ENCODE data around the gene DCDC2B.
A peak's percentile ranks its signal among the peaks of the same experiment; 100 is the strongest.

DCDC2B gene

DNA sequence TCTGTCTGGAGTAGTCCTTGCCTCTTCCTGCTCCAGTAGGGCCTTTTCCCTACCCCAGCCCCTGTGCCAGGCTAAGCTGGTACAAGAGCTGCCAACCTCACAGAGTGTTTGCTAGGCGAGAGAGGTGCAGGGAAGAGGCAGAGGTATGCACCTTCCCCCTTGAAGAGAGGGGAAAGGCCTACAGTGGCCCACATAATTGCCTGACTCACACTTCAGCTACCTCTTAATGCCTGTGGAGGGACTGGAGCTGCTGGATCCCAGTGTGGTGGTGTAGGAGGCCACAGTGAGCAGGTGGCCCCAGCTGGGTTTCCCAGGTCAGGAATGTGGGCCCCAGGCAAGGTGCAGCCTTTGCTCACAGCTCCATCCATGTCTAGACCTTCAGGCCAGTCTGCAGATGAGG is 11.8 kb upstream of the DCDC2B start:
- DNase-seq: no peak

DNA sequence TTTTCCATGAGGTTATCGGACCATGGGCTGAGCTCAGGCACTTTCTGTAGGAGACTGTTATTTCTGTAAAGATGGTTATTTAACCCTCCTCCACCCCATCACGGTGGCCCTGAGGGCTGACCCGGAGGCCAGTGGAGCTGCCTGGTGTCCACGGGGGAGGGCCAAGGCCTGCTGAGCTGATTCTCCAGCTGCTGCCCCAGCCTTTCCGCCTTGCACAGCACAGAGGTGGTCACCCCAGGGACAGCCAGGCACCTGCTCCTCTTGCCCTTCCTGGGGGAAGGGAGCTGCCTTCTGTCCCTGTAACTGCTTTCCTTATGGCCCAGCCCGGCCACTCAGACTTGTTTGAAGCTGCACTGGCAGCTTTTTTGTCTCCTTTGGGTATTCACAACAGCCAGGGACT is 11.1 kb upstream of the DCDC2B start:
- no peak for DNase-seq

GRCh38 chr1:32198237-32199042 is 10.4 kb upstream of the DCDC2B start:
- no peak for DNase-seq

- no peak for DNase-seq
Measured at GRCh38 chr1:32199043-32199716, 9.7 kb upstream of the DCDC2B start.

DNA sequence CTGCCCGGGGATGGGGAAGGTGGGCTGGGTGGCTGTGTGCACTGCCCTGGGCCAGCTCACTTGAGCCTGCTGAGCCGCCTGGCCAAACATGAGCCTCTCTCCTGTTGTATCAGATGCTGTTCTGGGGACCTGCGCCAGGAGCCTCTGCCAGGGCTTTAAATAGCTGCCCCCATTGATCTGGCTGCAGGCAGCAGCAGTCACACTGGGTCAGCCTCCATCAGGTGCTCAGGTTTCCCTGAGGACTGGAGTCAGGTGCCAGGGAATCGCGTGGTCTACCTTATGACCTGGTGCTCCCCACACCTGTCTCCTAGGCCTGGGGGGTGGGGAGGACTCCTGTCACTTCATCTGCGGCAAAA is 9.2 kb upstream of the DCDC2B start:
- DNase-seq: no peak

- peak; percentile 50 for DNase-seq
Measured at GRCh38 chr1:32200226-32201010, 8.5 kb upstream of the DCDC2B start, which contains the start of gene CCDC28B. Gene CCDC28B, plus strand, starts transcription at chr1:32200595. Its CDS starts 1,341 bp downstream, at chr1:32201936.

DNA sequence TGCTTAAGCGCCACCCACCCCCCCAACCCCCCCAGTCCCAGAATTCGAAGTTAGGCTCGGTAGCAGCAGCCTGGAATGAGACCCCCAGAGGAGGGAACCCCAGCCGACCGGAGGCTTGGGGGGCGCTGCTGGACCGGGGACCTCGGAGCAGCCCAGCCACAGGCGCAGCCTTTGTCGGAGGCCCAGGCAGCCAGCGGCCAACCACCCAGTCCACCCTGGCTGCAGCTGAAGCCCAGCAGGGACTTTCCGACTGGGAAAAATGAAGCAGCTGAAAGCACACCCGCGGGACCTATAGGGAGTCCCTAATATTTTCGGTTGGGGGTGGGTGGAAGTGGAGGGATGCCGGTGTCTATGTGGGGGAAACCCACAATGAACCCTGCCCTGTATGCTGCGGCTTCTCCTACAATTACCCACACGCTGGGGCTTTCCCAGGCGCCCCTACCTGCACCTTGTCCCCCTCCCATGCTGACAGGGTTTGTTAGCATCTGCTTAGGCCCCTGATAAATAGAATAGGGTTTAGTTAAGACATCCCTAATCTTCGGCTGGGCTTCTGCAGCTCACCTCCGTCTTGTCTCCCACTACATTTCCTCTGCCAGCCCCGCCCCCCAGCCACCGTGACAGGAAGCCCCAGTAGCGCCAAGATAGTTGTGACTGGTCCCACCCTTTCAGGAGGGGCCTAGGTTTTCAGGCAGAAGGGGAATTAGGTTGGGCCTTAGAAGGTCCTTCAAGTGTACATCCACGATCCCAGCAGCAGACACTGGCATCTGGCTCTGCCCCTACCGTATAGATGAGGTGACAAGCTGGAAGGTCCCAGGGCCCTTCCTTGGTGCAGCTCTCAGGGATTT is 7.7 kb upstream of the DCDC2B start:
- DNase-seq: no peak

DNA sequence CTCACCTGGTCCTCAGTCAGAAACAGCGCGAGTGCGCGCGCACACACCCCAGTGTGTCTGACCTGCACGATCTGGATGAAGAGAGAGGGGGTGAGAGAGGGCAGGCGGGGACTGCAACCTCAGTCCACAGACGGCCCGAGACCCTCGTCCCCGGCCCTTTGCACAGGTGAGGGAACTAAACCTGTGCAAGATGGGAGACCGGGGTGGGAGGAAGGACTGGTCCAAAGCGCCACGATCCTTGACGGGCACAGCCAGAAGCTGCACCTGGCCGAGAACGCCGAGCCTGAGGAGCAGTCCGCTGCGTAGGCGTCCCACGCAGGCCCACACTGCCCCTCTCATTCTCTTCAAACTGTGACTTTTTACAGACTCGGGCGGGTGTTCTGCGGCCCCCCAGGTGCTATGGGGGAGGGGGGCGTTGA is 3.9 kb upstream of the DCDC2B start:
- DNase-seq: no peak

GRCh38 chr1:32205401-32206370 is 3.2 kb upstream of the DCDC2B start, which contains the start of gene IQCC:
Gene IQCC, plus strand, starts transcription at chr1:32205671. Its CDS starts 11 bp downstream, at chr1:32205682.
- DNase-seq: peak; percentile 50

GRCh38 chr1:32208469-32208868 is 420 bp upstream of the DCDC2B start:
- no peak for DNase-seq

GRCh38 chr1:32215629-32216480 is 7.0 kb downstream of the DCDC2B start:
- peak; percentile 55 for DNase-seq

- DNase-seq: no peak
Measured at GRCh38 chr1:32216566-32216965, 7.7 kb downstream of the DCDC2B start.

DNA sequence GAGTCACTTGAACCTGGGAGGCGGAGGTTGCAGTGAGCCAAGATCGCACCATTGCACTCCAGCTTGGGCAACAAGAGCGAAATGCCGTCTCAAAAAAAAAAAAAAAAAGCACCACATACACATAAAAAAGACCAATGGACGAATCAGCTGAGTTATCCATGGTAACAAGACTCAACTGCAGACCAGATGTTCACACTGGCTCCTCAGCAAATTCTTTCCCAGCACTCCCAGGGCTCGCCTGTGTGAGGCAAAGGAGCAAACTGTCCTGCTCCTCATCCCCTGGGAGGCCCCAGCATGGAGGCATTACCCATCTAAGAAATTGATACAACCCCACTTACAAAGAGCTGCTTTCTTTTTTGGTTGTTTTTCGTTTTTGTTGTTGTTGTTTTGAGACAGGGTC is 10.1 kb downstream of the DCDC2B start:
- no peak for DNase-seq

DNA sequence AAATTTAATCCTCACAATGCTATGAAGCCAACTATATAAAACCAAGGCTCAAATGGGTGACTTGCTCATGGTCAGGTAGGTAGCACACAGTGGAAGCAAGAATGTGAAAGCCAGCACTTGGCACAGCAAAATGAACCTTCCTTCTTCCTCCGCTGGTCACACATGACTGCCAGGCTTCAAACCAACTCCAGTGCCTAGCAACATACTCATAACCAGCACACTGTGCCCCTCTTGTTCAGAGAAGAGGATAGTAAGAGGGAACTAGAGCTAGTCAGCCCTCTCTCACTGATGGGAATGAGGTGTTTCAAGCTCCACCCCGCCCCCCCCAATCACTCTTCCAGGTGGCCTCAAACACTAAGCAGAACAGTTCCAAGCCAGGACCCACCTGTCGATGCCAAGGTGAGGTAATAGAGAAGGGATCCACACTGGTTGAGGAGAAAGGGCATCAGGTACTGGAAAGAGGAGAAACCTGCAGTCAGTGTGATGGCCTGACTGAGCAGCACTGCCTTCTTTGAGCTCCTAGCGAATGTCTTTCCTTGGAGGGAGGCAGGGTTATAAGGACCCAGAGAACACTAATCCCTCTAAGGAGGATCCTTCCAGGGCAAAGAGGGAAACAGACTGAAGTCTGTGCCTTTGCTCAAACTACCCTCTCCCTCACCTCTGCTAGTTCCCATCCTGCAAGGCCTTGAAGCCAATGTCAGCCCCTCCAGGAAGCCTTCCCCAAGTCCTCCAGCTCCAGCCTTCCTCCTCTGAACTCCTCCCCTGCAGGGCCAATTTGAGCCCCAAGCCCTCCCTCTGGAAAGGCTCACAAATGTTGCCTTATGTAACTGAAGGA is 12.1 kb downstream of the DCDC2B start:
- no peak for DNase-seq

DNA sequence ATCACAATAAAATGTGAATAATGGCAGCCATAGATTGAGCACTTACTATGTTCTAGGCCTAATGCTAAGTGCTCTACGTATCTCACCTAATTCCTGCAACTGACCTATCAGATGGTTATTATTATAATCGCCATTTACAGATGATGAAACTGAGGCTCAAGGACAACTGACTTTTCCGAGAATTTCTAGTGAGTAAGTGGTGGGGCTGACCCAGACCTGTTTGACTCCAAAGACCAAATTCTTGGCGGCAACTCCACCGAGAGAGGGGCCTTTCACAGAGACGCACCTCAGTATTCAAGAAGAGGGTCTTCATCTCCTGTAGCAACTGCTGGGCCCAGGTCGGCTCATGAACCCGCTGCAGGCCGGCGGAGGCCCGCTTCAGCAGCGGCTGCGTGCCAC is 12.7 kb downstream of the DCDC2B start:
- DNase-seq: no peak

DNA sequence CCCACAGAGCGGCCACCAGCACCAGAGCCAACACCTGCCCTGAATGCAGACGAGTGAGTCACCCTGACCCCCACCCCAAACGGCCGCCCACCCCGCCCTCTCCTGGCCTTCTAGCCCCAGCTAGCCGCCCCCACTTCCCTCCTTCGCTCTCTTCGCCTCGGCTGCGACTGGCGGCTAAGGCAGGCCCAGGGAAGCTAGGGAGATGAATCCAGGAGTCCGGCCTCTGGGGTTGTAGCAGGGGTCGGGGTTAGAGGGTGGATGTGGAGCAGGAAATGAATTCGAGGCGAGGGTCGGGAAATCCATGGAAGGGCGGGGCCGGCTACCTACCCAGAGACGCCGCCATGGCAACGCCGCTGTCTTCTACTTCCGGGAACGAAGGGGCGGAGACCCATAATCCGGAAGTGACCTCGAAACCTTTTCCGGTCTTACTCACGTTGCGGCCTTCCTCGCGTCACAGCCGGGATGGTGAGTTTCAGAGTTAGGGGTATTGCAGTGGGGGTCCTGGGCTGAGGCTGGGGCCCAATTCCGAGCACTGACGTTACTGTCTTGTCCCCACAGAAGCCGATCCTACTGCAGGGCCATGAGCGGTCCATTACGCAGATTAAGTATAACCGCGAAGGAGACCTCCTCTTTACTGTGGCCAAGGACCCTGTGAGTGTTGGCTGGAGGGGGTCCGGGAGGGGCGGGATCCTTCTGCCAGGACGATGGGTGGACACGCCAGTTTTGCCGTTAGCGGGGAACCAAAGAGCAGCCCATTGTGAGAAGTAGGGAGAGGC is 13.3 kb downstream of the DCDC2B start, which contains the start of the genes EIF3I and TMEM234:
EIF3I (plus strand) TSS at position 428 of the 776 bp plus-strand sequence; CDS start at position 463, 35 bp downstream.
TMEM234 (minus strand) TSS at position 374 of the 776 bp plus-strand sequence; CDS start at position 343, 31 bp downstream.
- DNase-seq: peak; percentile 71

GRCh38 chr1:32223683-32224082 is 14.8 kb downstream of the DCDC2B start:
- no peak for DNase-seq

GRCh38 chr1:32224285-32224684 is 15.4 kb downstream of the DCDC2B start:
- no peak for DNase-seq

All from NCI-H187 treated with DMSO at 0.1 percent for 48 hours (cell line).